ENCODE data around the gene SLF2. TPM values are rescaled to one million over a fixed set of nuclear protein-coding genes. Genes with fewer than 3 reads are reported as not detected.

SLF2 gene
- total RNA-seq, 2 experiments from 2014 or later, result 39.1 to 41.3 TPM

DNA sequence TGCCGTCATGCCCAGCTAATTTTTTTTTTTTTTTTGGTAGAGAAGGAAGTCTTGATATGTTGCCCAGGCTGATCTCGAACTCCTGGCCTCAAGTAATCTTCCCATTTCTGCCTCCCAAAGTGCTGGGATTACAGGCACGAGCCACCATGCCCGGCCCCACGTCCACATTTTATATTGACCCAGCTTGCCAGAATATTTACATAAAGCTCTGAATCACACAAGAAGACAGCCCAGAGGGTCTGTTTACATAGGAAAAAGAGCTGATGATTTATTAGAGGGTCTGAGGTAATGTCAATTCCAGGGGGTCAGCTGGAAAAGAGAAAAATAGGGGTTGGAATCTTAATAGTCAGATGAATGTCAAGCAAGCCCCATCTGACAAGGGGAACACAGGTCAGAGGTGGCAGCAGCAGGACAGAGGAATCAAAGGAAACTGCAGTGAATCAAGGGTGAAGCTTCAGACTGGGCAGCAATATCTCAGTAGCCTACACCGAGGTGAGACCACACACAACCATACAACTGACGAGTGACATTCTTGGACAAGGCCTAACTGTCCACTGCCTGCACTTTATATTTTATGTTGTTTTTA, 15.8 kb upstream of the SLF2 start:
- POLR2A ChIA-PET, result no interaction called here

DNA sequence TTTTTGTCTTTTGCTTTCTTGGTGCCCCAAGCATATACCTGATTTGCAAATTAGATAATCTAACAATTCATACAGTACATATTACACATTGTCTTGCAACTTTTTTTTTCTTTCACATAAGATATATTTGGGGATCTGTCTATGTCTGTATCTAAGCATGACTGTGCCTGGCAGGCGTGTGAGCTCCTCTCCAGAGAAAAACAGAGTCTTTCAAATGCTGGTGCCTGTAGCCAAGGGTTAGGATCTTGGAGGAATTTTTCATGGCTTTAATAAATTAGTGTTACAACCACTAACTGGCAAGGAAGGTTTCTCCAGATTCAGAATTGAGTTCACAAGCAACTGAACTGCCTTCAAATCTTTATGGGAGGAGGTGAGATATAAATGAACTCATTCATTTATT, 14.8 kb upstream of the SLF2 start:
- Mint-ChIP-seq H3K36me3 (ENCODE audit: low read depth) (no peaks in the 10 kb centered on the region), H3K27me3 (peaks cover 45% of the 10 kb centered on the region), H3K27ac (no peak overlapping the region), H3K4me1 (no peaks in the 10 kb centered on the region), H3K9me3 (no peaks in the 10 kb centered on the region), H3K4me3 (no peak overlapping the region)
- POLR2A ChIA-PET, result no interaction called here
- CTCF ChIA-PET, result no interaction called here
- no peak for DNase-seq

More for the DNA sequence above, 15.8 kb upstream of the SLF2 start:
- Mint-ChIP-seq H3K27ac (no peak overlapping the region), H3K36me3 (ENCODE audit: low read depth) (no peaks in the 10 kb centered on the region), H3K4me1 (no peaks in the 10 kb centered on the region), H3K4me3 (no peak overlapping the region), H3K9me3 (no peaks in the 10 kb centered on the region), H3K27me3 (peaks cover 47% of the 10 kb centered on the region)
- DNase-seq, result no peak
- CTCF ChIA-PET, result interaction anchor here (1.2 to 1.5 kb wide), 2 partner anchors 19 to 101 kb away, joined by 3 to 4 read pairs; no protein-coding TSS in a partner anchor

DNA sequence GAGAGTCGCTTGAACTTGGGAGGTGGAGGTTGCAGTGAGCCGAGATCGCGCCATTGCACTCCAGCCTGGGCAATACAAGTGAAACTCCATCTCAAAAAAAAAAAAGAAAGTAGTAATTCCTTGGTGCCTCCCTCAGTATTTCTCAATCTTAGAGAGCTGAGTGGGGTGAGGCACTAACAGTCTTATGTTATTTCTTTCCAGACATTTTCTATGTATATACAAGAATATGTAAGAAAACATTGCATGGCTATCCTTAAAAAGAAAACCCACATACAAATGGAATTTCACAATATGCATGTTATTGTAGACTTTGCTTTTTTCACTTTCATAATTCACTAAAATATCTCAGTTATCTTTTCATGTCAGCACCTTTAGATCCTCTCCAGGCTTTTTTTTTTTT, 13.6 kb upstream of the SLF2 start:
- no peak for DNase-seq
- Mint-ChIP-seq H3K9me3 (no peaks in the 10 kb centered on the region), H3K4me3 (no peak overlapping the region), H3K36me3 (ENCODE audit: low read depth) (no peaks in the 10 kb centered on the region), H3K27ac (no peak overlapping the region), H3K27me3 (peaks cover 45% of the 10 kb centered on the region), H3K4me1 (no peaks in the 10 kb centered on the region)
- ChIA-PET POLR2A (no interaction called here), CTCF (interaction anchor here (1.0 kb wide), 1 partner anchor 14 kb away, joined by 3 read pairs; the partner anchor contains the start of gene SLF2)

DNA sequence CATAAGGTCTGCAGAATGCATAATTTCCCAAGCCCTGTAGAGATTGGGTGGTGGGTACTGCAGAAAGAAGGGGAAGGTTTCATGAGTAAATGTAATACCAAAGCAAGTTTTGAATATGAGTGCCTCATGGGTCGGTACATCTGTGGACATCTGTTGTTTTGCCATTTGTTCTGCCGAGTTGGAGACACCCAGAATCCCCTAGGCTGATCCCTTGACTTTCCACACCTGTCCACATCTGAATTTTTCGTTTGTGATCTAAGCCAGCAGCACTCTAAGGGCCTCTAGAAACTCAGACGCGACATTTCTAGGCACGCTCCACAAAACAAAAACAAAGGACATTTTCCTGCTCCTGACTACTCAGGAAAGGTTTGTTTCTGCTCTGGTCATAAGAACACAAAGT, 11.7 kb upstream of the SLF2 start:
- Mint-ChIP-seq H3K4me1 (no peaks in the 10 kb centered on the region), H3K36me3 (ENCODE audit: low read depth) (no peaks in the 10 kb centered on the region), H3K9me3 (no peaks in the 10 kb centered on the region), H3K4me3 (no peak overlapping the region), H3K27me3 (peaks cover 37% of the 10 kb centered on the region), H3K27ac (no peak overlapping the region)
- ChIA-PET POLR2A (no interaction called here), CTCF (interaction anchor here (0.7 kb wide), 1 partner anchor 16 kb away, joined by 3 read pairs; no protein-coding TSS in a partner anchor)
- DNase-seq, result no peak

DNA sequence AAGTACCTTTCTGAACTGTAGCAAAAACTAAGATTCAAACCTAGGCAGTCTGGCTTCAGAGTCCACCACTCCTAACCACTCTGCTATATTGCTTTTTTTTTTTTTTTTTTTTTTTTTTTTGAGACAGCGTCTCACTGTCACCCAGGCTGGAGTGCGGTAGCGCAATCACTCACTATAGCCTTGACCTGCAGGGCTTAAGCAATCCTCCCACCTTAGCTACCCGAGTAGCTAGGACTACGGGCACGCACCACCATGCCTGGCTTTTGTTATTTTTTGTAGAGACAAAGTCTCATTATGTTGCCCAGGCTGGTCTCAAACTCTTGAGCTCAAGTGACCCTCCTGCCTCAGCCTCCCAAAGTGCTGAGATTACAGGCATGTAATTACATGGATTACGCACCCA, 10.1 kb upstream of the SLF2 start:
- CTCF ChIA-PET, result interaction anchor here (0.8 kb wide), 1 partner anchor 10 kb away, joined by 3 read pairs; the partner anchor contains the start of gene SLF2
- no peaks in the 10 kb centered on the region for H3K36me3 Mint-ChIP-seq (ENCODE audit: low read depth)
- H3K27ac Mint-ChIP-seq, result no peak overlapping the region

DNA sequence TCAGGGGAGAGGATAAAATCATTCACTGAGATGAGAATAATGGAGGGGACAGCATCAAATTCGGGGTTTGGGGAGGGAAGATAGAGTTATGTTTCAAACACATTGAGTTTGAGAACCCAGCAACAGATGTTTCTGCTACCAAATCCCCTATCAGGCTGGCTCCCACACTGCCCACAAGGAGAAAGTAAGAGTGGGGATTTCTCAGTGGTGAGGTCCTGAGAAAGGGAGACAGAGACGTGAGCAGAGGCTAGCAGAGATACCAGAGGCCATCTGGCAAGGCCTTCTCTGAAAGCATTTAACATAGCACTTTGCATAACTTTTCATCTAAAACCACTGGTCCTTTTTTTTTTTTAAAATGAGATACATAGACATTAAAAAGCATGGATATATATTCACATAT, 7.8 kb upstream of the SLF2 start:
- CTCF ChIA-PET, result interaction anchor here (0.6 kb wide), 1 partner anchor 50 kb away, joined by 3 read pairs; no protein-coding TSS in a partner anchor
- H3K4me3 Mint-ChIP-seq, result no peak overlapping the region
- POLR2A ChIA-PET, result no interaction called here

More for the DNA sequence above, 10.1 kb upstream of the SLF2 start:
- POLR2A ChIA-PET, result no interaction called here
- Mint-ChIP-seq H3K9me3 (no peaks in the 10 kb centered on the region), H3K4me1 (peaks cover 6% of the 10 kb centered on the region), H3K27me3 (peaks cover 31% of the 10 kb centered on the region), H3K4me3 (no peak overlapping the region)
- DNase-seq, result no peak

DNA sequence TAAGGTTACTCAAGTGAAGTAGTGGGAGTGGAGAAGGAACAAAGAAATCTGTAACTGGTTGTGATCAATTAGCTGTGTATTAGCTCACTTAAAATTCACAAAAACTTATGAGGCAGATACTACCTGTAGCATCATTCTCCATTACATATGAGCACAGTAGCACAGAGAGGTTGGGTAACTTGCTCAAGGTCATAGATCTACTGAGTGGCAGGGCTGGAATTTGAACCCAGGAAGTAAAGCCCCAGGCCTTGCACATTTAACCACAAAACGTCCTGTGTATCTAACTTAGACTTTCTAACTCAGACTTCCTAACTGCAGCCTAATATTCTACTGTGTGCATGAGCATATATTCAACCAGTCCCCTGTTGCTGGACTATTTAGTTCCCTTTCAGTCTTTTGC, 5.6 kb upstream of the SLF2 start:
- Mint-ChIP-seq H3K27ac (no peak overlapping the region), H3K4me3 (no peak overlapping the region), H3K27me3 (peaks cover 12% of the 10 kb centered on the region), H3K9me3 (no peaks in the 10 kb centered on the region), H3K4me1 (peaks cover 36% of the 10 kb centered on the region), H3K36me3 (ENCODE audit: low read depth) (no peaks in the 10 kb centered on the region)
- POLR2A ChIA-PET, result no interaction called here
- CTCF ChIA-PET, result interaction anchor here (1.0 kb wide), 1 partner anchor 12 kb away, joined by 4 read pairs; no protein-coding TSS in a partner anchor
- DNase-seq, result no peak

More for the DNA sequence above, 7.8 kb upstream of the SLF2 start:
- Mint-ChIP-seq H3K36me3 (ENCODE audit: low read depth) (no peaks in the 10 kb centered on the region), H3K9me3 (no peaks in the 10 kb centered on the region), H3K27ac (no peak overlapping the region), H3K4me1 (peaks cover 19% of the 10 kb centered on the region), H3K27me3 (peaks cover 23% of the 10 kb centered on the region)
- DNase-seq, result no peak

DNA sequence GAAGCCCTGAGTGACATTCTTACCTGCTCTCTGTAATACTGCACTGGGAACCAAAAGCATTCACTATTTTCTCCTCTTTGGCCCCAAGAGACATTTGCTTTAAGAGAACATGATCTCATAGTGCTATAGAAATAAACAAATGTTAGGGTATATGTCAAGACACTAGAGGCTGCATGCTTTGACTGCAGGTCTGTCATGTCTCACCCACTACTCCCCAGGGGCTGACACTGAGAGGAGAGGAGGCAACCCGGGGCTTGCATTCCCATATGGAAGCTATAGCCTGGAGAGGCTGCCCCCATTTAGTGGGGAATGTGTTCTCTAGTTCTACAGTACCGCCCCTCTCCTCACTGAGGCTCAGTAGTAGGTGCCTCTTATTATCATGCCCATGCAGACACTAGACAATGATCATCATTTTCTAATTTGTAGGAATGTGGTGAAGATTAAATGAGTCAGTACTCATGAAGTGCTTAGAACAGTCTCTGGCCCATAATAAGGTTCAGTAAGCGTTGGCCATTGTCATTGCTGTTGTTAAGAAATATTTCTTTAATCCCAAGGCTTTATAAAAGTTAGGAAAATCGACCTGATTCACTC, 4.9 kb upstream of the SLF2 start:
- Mint-ChIP-seq H3K9me3 (no peaks in the 10 kb centered on the region), H3K36me3 (ENCODE audit: low read depth) (no peaks in the 10 kb centered on the region), H3K27ac (no peak overlapping the region), H3K4me3 (no peak overlapping the region), H3K4me1 (peaks cover 38% of the 10 kb centered on the region), H3K27me3 (peaks cover 12% of the 10 kb centered on the region)
- ChIA-PET POLR2A (no interaction called here), CTCF (no interaction called here)
- no peak for DNase-seq

DNA sequence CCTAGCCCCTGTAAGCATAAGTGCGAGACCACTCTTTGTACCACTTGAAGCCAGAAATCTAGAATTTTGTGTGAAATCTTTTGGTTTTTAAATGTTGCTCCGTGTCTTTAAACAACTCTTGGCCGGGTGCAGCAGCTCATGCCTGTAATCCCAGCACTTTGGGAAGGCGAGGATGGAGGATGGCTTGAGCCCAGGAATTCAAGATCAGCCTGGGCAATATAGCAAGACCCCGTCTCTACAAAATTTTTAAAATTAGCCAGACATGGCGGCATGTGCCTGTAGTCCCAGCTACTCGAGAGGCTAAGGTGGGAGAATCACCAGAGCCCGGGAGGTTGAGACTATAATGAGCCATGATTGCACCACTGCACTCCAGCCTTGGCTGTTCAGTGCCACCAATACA, 4.4 kb upstream of the SLF2 start:
- no peak for DNase-seq
- Mint-ChIP-seq H3K4me1 (peaks cover 39% of the 10 kb centered on the region), H3K4me3 (no peak overlapping the region), H3K27me3 (peaks cover 8% of the 10 kb centered on the region), H3K9me3 (no peaks in the 10 kb centered on the region), H3K27ac (peak overlapping the region; percentile 65), H3K36me3 (ENCODE audit: low read depth) (peaks cover 2% of the 10 kb centered on the region)
- ChIA-PET POLR2A (no interaction called here), CTCF (interaction anchor here (0.6 kb wide), 1 partner anchor 105 kb away, joined by 4 read pairs; no protein-coding TSS in a partner anchor)

DNA sequence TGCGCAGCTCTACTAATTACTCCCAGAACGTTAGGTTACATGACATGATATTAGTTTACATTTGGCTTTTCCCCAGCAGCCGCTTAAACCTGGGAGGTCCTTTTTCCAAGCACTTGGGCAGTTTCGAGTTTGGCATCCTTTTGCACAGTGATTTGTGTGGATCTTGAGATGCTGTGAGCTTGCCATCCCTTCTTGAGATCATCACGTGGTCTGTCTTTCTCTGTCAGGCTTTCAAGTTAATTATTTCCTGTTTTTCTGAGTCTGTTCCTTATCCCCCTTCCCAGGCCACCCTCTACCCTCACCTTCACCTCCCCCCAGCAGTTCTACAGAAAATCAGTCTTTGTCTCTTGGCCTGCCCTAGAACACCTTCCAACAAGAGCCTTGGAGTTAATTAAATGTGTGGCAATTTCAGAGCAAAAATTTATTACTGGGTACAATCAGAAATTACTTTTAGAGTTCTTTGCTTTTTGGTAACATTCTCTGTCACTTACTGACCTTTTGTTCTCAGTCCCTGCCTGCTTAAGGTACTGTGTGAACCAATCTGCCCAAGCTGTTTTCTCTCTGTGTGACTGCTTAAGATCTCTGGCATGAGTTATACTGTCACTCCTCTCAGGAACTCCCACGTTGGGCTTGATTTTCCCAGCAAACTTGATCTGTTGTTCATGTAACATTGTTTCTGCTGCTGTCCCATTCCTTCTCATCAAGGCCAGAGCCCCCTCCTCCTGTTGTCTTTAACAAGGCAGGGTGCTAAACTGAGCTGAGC, 3.1 kb upstream of the SLF2 start:
- Mint-ChIP-seq H3K27ac (peak overlapping the region; percentile 27), H3K4me3 (no peak overlapping the region), H3K36me3 (ENCODE audit: low read depth) (peaks cover 12% of the 10 kb centered on the region), H3K9me3 (no peaks in the 10 kb centered on the region), H3K4me1 (peaks cover 51% of the 10 kb centered on the region), H3K27me3 (peaks cover 3% of the 10 kb centered on the region)
- CTCF ChIA-PET, result interaction anchor here (1.0 to 2.5 kb wide), 2 partner anchors 12 to 105 kb away, joined by 3 to 6 read pairs; no protein-coding TSS in a partner anchor
- no peak for DNase-seq
- POLR2A ChIA-PET, result no interaction called here

DNA sequence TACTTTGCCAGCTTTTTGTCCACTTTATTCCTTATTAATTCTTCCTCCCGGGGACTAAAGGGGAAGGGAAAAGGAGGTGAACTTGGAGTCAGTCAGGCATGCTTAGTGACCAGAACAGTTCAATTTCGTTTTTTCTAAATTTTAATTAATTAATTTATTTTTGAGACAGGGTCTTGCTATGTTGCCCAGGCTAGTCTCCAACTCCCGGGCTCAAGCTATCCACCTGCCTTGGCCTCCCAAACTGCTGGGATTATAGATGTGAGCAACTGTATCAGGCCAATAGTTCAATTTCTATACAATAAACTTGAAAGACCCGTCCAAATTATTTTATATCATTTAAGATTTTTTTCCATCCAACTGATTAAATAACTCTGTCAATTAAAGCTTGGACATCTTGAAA, 1.3 kb upstream of the SLF2 start:
- DNase-seq, result no peak
- no peaks in the 10 kb centered on the region for H3K9me3 Mint-ChIP-seq
- no peak overlapping the region for H3K27ac Mint-ChIP-seq
- H3K27me3 Mint-ChIP-seq, result no peaks in the 10 kb centered on the region
- peaks cover 20% of the 10 kb centered on the region for H3K36me3 Mint-ChIP-seq (ENCODE audit: low read depth)
- peaks cover 61% of the 10 kb centered on the region for H3K4me1 Mint-ChIP-seq
- peak overlapping the region; percentile 100 for H3K4me3 Mint-ChIP-seq
- ChIA-PET CTCF (interaction anchor here (0.7 to 2.5 kb wide), 4 partner anchors 10 to 376 kb away, joined by 3 to 6 read pairs (median 3); partner anchors contain the start of gene HIF1AN), POLR2A (no interaction called here)

DNA sequence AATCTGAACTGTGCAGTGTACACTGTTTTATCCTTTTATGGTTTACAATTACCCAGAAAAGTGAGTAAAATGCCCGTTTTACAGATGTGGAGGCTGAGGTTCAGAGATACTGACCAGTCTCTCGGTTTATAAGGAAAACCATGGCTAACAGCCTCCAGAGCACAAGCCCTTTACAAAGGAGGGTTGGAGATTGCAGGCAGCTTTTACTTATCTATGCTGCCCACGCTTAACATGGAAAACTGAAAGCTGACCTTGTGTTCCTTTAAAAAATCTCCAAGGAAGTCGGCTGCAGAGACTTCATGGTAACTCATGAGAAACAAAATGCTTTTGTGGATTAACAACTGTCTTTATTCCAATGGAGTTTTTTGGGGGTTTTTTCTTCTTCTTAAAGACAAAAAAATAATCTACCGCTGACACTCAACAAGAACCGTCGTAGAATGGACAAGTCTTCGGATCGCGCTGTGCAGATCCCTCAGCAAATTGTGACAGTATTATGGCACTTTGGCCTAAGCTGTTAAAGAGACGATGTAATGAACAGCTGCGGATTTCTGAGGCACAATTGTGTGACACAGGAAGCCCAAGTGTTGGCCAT, 654 bp upstream of the SLF2 start:
- DNase-seq, result no peak
- no peaks in the 10 kb centered on the region for H3K27me3 Mint-ChIP-seq
- no peaks in the 10 kb centered on the region for H3K9me3 Mint-ChIP-seq
- peaks cover 26% of the 10 kb centered on the region for H3K36me3 Mint-ChIP-seq (ENCODE audit: low read depth)
- POLR2A ChIA-PET, result interaction anchor here (0.6 kb wide), 1 partner anchor 1150 kb away, joined by 3 read pairs; no protein-coding TSS in a partner anchor
- peak overlapping the region; percentile 100 for H3K4me3 Mint-ChIP-seq
- H3K4me1 Mint-ChIP-seq, result peaks cover 60% of the 10 kb centered on the region
- H3K27ac Mint-ChIP-seq, result peak overlapping the region; percentile 99
- CTCF ChIA-PET, result interaction anchor here (1.1 to 2.5 kb wide), 5 partner anchors 9 to 376 kb away, joined by 3 to 7 read pairs (median 3); partner anchors contain the start of gene HIF1AN

Data from activated CD4-positive, alpha-beta T cell treated with anti-CD3 and anti-CD28 coated beads, Interleukin-2, amount 10 ng/mL, durations not matched to agents 7 days and 5 days (primary cell).